EL (cell line): ENCODE measurements around the gene WDR48.

Experiments
- DNase-seq: peaks from one replicate; pipeline ENCODE4 v3.0.0-alpha.2; 2016

WDR48 gene

DNA sequence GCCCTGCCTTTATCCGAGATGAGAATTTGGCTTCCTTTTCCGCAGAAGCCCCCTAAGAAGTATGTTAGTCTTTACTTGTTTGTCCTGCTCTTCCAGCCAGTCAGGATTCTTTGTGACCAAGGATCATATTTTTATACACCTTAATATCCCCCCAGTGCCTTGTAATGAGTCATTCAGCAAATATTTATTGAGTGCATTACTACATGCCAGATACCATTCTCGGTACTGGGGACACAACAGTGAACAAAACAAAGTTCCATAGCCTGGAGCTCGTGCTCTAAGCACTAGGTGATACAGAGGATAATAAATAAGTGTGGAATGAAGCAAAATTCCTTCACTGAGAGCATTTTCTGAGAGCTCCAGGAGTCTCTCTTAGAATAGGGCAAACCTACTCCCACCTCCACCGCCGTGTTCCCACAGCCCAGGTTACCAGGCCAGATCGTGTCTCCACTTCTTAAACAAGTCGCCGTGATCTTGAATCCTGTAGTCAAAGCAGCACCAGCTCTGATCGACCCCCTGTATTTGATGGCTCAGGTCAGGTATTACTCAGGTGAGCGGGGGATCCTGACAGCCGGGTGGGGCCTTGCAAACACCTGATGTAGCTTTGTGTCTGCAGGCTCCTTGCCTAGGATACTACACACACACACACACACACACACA, 74.2 kb downstream of the WDR48 start:
- DNase-seq = peak; percentile 62

DNA sequence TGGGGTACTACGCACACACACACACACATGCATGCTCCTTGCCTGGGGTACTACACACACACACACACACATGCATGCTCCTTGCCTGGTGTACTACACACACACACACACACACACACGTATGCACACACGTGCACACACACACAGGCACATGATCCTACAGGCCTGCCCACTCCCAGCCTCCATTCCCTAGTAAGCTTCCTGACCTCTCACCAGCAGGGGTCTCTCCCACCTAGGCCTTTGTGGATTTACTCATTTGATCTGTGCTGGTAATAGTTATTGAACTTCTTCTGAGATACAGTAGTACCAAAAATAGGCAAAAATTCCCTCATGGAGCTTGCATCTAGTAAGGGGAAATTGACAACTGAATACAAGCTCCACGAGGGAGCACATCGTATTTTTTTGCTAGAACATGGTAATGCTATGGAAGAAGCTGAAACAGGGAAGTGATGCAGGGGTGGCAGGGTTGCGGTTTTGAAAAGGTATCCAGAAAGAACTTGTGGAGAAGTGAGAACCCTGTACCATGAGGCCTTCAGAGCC, 74.8 kb downstream of the WDR48 start:
- DNase-seq = peak; percentile 53

DNA sequence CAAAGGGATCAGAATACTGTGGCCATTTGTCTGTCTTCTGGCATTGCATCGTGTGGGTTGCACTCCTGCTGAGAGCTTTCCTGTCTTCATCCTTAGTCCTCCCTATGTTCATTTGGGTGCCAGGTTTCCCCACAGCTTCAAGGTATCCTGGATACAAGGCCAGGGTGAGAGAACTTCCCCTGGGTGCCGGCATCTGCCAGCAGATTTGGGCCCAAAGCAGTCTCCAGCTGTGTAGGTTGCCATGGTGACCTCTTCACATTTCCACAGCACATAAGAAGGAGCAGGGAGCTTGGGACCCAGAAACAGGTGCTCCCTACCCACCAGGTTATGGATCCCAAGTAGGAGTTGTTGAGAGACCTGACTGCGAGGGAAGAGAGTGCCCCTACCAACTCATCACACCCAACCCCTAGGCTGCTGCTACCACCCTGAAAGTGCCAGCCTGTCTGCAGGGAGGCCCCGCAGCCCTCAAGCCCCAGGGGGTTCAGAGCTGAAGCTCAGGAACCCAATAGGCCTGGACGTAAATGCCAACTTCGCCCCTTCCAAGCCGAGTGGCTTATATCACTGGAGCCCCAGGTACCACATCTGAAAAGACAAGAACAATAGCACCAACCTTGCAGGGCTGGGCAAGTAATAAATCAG, 75.6 kb downstream of the WDR48 start:
- no peak for DNase-seq

DNA sequence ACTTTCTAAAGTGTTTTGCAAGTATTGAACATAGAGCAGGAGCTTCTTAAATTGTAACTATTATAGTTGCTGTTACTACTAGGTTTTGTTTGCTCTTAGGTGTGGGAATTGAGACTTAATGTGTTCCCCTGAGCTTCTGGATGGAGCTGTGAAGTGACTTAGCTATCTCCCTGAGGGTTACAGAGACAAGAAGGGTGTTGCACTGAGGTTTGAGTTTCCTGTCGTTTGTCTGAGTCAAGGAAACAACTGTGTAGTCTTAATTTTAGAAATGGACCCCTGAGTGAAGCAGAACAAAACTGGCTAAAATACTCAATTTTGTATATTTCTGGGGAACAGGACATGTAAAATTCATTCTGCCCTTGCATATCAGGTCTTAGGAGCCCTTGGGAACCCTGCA, 76.1 kb downstream of the WDR48 start:
- DNase-seq = no peak

DNA sequence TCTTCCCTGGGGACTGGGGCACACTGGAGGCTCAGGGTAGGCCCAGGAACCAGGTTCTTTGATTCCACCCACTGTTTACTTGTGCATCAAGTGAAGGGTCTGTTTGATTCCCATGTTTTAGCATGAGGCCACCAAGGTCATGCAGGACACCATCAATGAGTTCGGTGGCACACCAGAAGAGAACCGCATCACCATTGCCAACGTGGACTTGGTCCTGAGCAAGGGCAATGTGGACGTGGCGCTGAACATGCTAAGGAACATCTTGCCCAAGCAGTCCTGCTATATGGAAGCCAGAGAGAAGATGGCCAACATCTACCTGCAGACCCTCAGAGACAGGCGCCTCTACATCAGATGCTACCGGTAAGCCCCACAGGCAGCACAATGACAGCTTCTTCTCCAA, 77.1 kb downstream of the WDR48 start:
- DNase-seq = no peak

DNA sequence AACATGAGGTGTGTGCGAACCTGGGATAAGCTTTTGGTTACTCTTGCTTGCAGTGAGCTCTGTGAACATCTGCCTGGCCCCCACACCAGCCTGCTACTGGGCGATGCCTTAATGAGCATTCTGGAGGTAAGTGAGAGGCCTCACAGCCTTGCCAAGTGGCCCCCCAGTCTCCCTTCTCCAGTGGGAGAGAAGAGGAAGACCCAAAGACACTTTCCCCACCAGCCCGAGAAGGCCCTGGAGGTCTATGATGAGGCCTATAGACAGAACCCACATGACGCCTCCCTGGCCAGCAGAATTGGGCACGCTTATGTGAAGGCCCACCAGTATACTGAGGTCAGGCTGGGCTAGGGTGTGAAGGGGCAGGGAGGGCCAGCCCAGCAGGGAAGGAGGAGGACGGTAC, 78.2 kb downstream of the WDR48 start:
- no peak for DNase-seq

DNA sequence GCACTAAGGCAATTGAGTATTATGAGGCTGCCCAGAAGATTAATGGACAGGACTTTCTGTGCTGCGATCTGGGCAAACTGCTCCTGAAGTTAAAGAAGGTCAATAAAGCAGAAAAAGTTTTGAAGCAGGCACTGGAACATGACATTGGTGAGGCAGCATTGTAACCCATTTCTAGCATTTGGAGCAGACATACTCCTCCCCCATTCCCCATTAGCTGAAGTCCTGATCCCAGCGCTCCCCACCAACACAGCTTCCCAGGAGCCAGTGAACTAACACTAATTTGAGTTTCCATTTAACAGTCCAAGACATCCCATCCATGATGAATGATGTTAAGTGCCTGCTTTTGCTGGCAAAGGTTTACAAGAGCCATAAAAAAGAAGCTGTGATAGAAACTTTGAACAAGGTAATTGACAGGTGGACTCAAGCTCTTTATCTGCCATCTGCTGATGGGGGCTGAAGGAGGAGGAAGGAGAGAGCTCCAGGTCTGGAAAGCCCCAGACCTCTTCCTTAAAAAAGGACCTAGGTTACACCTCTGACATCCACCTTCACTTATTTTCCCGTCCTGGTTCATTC, 79.0 kb downstream of the WDR48 start:
- no peak for DNase-seq

DNA sequence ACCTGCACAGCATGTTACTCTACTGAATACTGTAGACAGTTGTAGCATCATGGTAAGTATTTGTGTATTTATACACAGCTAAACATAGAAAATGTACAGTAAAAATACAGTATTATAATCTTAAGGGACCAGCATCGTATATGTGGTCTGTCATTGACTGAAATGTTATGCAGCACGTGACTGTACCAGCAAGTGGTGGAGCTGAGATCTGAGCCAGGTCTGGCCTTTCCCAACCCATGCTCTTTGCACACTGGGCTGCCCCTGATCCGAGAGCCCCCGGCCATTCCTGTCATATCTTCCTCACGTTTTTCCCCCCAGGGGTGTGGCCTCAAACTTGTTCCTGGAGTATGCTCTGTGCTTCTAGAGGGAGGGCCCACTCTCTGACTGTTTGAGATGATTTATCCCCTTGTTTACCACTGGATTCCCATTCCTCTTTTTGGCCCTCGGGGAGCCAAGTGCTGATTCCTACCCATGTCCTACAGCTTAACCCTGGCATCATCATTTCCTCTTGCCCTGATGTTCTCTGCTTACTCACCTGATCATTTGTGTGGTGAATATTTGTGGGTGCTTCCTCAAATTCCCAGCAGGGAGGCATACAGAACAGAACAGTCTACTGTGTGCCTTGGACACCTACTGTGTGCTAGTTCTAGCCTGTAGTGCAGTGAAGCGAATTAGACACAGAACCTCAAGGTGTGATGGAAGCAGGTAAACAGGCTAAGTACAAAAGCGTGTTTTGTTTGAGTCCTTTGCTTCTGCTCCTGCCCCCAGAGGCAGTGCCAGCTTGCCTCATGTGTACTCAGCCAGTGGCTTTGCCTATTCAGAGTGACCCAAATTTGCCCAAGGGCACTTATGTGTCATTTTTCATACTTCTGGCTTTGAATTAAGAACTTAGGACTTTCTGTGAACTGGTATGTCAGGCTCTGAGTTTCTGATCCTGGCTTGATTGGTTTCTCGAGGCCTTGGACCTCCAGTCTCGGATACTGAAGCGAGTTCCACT, 80.6 kb downstream of the WDR48 start:
- DNase-seq = no peak

DNA sequence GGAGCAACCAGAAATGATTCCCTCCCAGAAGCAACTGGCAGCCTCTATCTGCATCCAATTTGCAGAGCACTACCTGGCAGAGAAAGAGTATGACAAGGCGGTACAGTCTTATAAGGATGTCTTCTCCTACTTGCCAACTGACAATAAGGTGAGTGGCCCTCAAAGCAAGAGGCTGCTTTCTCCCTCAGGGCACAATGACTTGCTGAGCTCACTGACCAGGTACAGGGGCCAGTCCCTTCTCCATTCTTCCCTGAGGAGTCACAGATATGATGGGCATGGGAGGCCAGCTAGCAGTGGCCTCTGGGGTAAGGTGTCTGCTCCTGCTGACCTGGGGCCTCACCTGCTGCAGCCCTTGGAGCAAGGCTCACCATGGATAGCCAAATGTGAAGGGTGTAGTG, 81.3 kb downstream of the WDR48 start:
- DNase-seq = no peak

DNA sequence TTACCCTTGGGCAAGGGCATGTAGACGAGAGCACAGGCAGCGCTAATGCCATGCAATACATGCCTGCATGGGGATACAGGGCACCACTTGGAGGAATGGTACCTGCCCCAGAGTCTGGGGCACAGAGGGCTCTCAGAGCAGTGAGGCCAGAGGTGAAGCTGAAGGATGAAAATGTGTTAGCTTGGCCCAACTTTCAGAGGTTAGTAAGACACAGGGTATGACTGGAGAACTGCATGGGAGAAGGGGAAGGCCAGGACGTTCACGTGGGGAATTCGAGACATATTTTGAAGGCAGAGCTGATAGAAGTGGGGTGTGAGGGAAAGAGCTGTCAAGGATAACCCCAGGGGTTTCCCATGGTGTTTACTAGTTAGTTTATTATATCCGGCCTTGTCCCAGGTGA, 82.0 kb downstream of the WDR48 start:
- no peak for DNase-seq

DNA sequence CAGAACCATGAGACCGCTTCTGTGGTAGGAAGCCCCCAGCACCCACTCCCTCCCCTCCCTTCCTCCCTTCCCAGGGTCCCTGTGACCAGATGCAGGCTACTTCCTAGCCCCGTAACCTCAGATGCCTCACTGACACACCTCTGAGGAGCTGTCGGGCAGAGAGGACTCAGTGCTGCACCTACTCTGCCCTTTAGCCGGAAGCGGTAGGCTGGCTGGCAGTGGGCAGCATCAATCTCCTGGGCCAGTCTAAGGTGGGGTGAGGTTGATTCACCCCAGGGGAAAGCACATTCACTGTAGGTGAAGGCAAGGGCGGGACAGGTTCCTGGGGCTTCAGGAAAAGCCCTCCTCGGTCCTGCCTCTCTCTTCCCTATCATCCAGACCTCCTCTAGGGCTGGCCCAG, 82.5 kb downstream of the WDR48 start:
- no peak for DNase-seq

DNA sequence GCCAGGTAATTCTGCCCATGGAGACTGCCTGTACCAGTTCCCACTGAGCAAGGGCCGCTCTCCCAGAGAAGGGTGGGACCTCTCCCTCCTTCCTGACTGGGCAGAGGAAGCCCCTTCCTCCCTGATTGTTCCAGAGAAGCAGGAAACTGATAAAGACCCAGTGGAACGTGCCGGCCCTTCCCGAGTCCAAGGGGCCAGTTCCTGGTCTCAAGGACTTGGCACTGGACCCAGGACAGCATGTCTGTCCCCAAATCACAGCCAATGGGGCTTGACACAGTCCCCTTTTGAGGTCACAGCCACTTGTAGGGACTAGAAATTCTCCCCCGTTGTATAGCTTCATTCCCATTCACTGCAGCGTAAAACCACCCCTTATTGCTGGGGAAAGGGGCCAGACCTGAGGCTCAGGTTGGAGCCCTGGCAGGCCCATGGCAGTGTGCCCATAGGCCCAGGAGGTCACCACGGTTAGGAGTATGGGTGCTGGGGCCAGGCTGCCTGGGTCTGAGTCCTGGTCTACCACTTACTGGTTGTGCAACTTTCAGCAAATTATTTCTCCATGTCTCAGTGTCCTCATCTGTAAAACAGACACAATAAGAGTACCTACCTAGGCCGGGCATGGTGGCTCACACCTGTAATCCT, 83.5 kb downstream of the WDR48 start:
- no peak for DNase-seq

DNA sequence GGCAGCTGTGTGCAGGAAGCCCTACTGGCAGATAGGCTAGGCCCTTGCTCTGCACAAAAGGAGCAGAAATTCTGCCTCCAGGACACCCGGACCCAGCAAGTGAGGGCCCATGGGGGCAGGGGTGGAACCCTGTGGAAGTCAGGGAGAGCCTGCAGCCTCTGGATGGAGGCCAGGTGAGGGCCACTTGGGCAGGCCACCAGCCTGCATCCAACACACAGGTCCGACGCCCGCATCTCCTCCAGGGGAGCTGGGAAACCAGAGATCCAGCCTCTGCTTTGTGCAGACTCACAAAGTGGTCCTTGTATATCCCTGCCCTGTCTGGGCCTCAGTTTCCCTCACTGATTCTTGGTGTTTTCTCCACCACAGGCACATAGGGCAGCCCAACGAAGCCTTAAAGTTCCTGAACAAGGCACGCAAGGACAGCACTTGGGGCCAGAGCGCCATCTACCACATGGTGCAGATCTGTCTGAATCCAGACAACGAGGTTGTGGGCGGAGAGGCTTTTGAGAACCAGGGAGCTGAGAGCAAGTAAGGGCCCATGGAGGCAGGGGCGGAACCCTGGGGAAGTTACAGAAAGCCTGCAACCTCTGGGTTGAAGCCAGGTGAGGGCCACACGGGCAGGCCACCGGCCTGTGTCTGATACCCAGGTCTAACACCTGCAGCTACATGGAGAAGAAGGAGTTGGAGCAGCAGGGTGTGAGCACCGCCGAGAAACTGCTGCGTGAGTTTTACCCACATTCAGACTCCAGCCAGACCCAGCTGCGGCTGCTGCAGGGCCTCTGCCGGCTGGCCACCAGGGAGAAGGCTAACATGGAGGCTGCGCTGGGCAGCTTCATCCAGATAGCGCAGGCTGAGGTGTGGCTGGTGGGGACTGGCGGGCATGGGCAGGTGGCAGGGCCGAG, 85.0 kb downstream of the WDR48 start:
- no peak for DNase-seq

DNA sequence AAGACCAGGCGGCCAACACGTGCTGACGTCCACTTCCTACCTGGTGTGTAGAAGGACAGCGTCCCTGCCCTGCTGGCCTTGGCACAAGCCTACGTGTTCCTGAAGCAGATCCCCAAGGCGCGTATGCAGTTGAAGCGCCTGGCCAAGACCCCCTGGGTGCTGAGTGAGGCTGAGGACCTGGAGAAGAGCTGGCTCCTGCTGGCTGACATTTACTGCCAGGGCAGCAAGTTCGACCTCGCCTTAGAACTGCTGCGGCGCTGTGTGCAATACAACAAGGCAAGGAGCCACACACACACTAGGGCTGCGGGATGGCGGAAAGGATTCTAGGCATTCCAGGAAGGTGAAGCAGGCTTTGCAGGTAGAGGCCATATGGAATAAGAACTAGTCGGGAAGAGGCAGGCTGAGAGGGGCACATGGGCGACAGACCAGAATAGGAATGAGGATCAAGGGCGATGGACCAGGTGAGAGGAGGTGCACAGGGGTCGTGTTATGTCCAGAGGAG, 85.7 kb downstream of the WDR48 start:
- DNase-seq = no peak

DNA sequence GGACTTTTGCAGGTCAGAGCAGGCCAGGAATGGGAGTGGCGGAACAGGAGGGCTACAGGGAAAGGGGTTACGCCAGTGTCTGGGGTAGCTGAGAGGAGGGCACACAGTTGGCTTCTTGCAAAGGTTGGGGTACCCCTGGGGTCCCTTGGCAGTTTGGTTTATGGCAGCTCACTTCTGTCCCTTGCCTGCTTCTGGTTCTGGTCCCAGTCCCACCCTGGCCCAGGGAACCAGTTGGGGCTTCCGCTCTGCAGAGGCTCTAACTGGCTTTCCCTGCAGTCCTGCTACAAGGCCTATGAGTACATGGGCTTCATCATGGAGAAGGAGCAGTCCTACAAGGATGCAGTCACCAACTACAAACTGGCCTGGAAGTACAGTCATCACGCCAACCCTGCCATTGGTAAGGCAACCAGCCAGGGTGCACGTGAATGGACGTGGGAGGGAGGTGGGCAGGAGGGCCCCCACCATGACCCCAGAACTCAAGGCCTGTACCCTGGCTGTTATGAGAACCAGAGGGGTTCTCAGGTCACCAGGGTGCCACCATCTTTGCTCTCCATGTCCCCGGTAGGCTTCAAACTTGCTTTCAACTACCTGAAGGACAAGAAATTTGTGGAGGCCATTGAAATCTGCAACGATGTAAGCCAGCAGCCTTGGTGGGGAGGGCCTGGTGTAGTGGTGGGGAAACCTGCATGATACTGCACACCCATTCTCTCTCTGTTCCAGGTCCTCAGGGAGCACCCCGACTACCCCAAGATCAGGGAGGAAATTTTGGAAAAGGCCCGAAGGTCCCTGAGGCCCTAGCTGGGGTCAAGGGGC, 86.4 kb downstream of the WDR48 start:
- no peak for DNase-seq

DNA sequence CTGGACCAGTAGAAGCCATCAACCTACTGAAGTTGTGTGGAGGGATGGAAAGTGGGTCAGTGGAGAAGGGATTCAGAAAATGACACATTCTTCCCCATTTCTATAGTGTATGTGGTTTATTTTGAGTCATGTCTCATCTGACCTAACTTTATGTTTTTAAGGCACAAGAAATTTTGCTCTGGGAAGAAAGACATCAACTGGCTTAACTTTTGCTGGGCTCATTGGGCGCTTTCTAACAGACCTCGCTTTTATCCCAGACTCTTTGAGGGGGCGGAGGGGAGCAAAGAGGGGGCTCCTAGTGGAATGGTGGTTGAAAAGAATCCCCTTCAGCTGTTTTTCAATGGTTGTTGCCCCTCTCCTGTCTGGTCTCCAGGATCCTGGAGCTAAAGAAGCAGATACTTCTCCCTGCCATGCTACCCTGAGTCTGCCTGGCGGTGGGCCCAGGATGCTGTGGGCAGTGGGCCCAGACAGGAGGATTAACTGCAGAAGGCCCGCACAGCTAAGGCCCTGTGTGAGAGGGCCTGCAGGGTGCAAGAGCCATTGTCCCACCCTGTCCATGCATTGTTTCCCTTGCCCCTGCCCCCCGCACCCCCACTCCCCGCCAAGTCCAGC, 87.1 kb downstream of the WDR48 start:
- no peak for DNase-seq

DNA sequence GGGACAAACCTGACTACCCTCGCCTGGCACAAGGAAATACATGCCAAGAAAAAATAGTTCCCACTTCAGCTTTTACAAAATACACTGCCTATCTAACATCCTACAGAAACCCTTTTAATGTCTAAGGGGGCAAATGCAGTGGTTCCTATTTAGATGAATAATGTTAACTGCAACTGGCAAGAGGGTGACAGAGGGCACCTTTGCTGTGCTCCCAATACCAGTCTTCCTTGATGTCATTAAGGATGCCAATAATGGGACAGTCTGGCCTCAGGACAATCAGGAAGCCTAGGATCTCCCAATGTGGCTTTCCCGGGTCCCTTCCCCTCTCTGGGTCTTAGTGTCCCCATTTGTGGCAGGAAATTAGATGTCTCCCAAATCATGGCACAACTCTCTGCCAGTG, 87.6 kb downstream of the WDR48 start:
- no peak for DNase-seq

DNA sequence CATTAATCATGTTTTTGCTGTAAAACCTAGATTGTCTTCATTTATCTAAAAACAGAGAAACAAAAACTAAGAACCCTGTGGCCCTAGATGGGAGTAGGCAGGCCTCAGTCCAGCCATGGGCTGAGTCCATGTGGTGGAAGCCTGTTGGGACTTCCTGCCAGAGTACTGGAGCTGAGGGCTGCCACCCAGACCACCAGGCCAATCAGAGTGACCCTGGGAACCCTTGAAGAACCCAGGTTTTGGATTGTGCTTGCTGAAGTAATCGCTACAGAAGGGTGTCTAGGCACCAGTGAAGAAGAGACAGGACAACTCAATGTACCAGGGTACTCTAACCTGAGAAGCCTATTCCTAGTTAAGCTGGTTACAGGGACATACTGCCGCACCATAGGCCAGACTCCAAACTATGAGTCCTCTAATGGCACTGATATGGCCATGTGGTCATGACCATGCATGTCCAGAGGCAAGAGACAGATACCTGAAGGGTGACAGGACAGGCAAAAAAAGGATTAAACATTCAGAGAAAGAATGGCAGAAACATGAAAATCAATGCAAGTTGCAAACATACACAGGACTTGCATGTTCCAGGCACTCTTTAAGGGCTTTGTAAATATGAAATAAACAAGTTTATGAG, 88.6 kb downstream of the WDR48 start:
- DNase-seq = no peak

DNA sequence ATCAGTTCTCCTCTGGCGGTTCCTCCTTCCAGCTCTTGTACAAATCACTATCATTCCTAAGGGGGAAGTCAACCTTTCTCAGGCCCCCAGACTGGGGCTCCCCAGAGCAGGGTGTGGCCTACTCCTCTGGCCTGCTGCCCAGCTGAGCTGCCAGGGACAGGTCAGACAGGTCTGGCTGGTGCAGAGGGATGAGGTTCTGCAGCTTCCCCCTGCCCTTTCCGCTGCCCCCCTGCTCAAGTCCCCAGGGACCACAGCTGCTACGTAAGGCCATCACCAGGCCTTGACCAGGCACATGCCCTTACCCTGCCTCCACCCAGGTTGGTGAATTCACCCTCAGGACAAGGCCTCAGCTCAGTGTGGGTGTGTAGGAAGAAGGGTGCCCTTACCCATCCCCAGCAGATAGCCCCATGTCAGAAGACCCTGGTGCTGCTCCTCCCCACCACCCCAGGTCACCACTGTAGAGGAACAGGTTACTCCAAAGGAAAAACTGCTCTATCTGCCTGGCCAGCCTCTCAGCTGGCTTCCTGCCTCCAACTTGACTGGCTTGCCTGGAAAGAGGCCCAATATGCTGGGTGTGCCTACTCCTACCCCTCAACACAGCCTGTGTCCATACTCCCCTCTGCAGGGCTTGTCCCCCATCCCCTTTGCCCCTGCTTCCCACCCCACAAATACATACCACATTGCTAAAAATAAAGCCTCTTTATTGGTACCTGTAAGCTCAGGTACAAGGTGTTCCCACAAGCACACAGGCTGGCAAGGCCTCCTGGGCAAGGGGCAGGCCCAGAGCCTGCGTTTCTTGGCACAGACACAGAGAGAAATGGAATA, 89.6 kb downstream of the WDR48 start:
- DNase-seq = peak; percentile 48
